ENCODE results near the gene KRTAP5-5.
A peak's percentile ranks its signal among the peaks of the same experiment; 100 is the strongest.
"Not testable (repeated sequence)": the region's sequence is repeated elsewhere in the genome, so short reads cannot be mapped to it uniquely, and the experiment has no call there.

The KRTAP5-5 gene

GRCh38 chr11:1640076-1640946 lies 10.7 kb downstream of the KRTAP5-5 start:
- intact Hi-C loops (cut with DNase I): no loop called here
- DNase-seq: peak in 6 of 10 donors; percentile 27 to 91 (median 43)

GRCh38 chr11:1641096-1641495 lies 11.5 kb downstream of the KRTAP5-5 start:
- intact Hi-C loops (cut with DNase I): no loop called here
- peak in 1 of 10 donors; percentile 73 for DNase-seq

- intact Hi-C loops (cut with DNase I): no loop called here
- peak in 1 of 10 donors; percentile 63 for DNase-seq
Observed at GRCh38 chr11:1642288-1643145, 12.9 kb downstream of the KRTAP5-5 start.

DNA sequence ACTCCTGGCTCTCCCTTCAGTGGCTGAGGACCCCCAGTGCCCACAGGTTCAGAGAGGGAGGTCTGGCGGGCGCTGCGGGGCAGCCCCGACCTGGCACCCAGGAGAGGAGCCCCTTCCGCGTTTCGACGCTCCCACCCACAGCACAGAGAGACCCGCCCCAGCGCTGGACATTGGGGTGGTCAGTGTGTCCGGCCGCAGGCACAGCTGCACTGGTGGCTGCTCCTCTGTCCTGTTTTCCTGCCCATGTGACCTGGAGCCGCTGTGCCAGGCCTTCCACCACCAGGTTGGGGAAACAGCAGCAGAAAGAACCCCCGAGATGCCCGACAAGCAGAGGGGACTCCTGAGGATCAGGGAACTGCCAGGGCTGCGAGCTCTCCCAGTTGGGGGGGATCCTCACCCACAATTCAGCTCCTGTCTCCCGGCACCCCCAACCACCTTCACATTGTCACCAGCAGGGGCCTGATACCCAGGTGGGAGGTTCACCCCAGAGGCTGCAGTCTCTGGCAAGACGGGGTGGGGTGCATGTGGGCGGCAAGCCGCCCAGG lies 13.6 kb downstream of the KRTAP5-5 start:
- DNase-seq: peak in 1 of 10 donors; percentile 62
- intact Hi-C loops (cut with DNase I): no loop called here

DNA sequence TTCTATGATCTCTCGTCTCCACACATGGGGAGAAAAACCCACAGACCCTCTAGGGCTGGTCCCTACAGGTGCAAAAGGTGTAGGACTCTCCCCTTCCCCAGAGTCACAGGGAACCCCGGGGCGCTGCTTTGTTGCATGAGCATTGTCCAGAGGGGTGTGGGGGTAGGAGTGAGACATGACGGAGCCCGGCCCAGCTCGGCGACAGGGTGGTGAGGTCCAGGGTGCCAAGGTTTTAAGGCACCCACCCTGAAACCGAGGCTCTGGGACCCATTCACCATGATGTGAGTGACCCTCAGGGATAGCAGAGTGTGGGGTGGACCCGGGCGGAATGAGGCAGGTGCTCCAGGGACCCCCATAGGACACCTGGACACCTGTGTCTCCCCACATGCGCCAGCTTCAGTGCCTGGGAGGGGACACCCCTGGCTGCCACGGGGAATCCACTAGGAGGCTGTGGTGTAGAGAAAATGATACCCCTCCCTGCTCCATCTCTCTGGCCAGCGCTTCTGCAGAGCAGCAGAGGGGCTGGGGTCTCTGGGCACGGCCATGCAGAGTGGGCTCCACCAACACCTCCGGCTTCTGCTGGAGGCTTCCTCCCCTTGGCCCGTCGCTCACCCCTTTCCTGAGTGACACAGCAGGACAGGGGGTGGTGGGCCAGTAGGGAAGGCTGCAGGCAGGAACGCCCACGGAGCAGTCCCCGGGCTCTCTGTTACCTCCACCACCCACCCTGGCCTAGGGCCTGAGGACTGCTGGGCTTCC lies 15.2 kb downstream of the KRTAP5-5 start:
- intact Hi-C loops (cut with DNase I): no loop called here
- peak in 2 of 10 donors; percentile 58 to 76 for DNase-seq

- intact Hi-C loops (cut with DNase I): no loop called here
- peak in 2 of 10 donors; percentile 49 to 51 for DNase-seq
Observed at GRCh38 chr11:1645357-1645821, 15.8 kb downstream of the KRTAP5-5 start.

DNA sequence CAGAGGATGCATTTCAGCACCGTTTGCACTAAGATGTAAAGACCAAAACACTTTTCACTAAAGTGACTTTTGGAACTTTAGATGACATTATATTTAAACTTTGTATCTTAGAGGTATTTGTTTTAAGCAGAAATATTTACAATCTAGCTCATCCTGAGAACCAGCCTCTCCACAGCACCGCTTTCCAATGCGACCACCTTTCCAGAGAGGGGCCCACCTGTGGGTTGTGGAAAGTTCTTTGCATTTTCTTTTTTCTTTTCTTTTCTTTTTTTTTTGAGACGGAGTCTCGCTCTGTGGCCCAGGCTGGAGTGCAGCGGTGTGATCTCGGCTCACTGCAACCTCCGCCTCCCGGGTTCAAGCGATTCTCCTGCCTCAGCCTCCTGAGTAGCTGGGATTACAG lies 17.0 kb downstream of the KRTAP5-5 start:
- intact Hi-C loops (cut with DNase I): not testable (repeated sequence)
- peak in 2 of 10 donors; percentile 20 to 62 for DNase-seq

- intact Hi-C loops (cut with DNase I): no loop called here
- DNase-seq: peak in 2 of 10 donors; percentile 66 to 76
Observed at GRCh38 chr11:1647901-1648652, 18.5 kb downstream of the KRTAP5-5 start.

DNA sequence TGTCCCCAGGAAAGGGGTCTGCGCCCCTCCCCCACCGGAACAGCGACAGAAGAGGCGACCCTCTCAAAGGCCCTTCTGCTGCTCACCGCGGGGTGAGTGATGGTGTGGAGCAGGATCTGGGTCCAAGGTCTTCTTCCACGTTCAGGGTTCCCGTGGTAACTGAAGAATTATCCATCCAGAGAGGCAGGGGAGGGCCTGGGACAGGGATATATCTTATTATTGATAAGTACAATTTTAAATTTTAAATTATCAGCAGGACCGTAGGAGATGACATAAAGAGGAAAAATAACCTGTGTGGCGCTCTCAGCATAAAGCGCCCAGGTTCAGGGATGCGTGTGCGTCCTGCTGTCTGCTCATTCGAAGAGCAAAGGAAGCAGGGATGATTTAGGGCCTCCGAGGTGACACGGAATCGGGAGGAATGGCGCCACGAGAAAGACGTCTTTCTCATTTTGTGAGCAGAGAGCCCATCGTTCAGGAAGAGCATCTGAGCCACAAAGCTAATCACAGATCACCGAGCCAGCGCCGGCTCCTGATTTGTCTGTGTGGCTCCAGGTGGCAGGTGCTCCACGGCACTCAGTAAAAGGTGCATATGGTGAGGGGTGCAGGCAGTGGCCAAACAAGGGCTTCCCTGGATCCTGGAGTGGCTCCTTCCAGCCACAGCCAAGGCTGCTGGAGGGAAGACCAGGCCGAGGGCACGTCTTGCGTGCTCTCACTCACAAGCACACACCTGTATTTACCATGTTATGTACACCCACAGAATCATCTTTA lies 19.3 kb downstream of the KRTAP5-5 start:
- intact Hi-C loops (cut with DNase I): no loop called here
- DNase-seq: peak in 2 of 10 donors; percentile 50 to 66

DNA sequence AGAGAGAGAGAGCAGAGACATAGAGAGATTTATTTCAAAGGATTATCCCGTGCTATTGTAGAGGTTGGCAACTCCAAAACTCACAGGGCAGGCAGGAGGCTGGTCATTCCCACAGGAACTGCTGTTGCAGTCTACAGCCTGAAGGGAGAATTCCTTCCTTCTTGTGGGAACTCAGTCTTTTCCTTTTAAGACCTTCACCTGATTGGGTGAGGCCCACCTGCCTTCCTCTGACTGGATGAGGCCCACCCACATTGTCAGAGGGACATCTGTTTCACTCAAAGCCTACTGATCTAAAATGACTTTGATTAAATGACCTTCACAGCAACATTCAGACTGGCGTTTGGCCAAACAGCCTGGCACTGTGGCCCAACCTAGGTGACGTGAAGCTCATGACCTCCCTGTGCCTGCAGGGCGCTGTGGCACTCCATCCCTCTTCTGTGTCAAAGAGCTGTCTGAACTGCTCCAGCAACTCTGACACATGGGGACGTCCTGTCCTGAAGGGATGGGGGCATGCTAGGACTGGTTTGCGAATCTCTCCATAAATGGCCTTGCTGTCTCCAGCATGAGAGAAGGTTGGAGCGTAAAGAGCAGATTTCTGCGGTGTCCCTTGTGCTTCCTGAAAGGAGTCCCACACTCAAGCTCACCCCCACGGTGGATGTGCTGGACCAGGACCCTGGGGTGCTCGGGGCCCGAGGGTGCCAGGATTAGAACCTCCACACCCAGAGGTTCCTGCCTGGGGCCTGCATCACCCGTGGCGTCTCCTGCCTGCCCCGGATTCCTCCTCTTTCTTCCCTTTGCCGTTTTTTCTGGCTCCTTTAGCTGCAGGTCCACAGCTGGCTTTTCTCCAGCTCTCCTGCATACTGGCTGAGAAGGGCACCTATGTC lies 20.7 kb downstream of the KRTAP5-5 start:
- intact Hi-C loops (cut with DNase I): no loop called here
- peak in 2 of 10 donors; percentile 52 to 81 for DNase-seq

- DNase-seq: no peak
- intact Hi-C loops (cut with DNase I): no loop called here
Observed at GRCh38 chr11:1650918-1651262, 21.3 kb downstream of the KRTAP5-5 start.

GRCh38 chr11:1651411-1651980 lies 21.9 kb downstream of the KRTAP5-5 start:
- intact Hi-C loops (cut with DNase I): no loop called here
- peak in 1 of 10 donors; percentile 3 for DNase-seq

- intact Hi-C loops (cut with DNase I): loop anchor here (1.0 to 2.0 kb wide), 3 partner anchors 43 to 500 kb away; no protein-coding TSS in a partner anchor
- DNase-seq: peak in 2 of 10 donors; percentile 68 to 70
Observed at GRCh38 chr11:1652026-1652425, 22.5 kb downstream of the KRTAP5-5 start.

- intact Hi-C loops (cut with DNase I): loop anchor here (1.0 to 2.0 kb wide), 3 partner anchors 42 to 500 kb away; no protein-coding TSS in a partner anchor
- DNase-seq: no peak
Observed at GRCh38 chr11:1652442-1652770, 22.8 kb downstream of the KRTAP5-5 start.

- peak; percentile 70 to 98 (median 86) for DNase-seq
Observed at GRCh38 chr11:1652771-1653540, 23.4 kb downstream of the KRTAP5-5 start.

More at GRCh38 chr11:1652771-1653540, 23.4 kb downstream of the KRTAP5-5 start:
- intact Hi-C loops (cut with DNase I): loop anchor here (1.0 to 2.0 kb wide), 3 partner anchors 42 to 499 kb away; no protein-coding TSS in a partner anchor
